ENCODE data around the gene CLEC9A.

Gene CLEC9A

DNA sequence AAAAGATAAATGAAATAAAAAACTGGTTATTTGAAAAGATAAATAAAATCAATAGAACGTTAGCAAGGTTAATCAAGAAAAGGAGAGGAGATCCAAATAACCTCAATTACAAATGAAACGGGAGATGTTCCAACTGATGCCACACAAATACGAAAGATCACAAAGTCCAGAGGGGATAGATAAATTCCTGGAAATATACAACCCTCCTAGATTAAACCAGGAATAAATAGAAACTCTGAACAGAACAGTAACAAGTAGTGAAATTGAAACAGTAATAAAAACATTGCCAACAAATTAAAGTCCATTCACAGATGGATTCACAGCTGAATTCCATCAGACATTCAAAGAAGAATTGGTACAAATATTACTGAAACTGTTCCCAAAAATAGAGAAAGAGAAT, 55.9 kb downstream of the CLEC9A start:
- H3K79me2 ChIP-seq (ENCODE audit: control insufficient read depth, insufficient read depth, low read length, unreplicated experiment) = no peaks in the 10 kb centered on the region
- H3K27me3 ChIP-seq (ENCODE audit: insufficient read depth, low read length) = no peaks in the 10 kb centered on the region
- no peak overlapping the region for H2AFZ ChIP-seq (ENCODE audit: low read length, unreplicated experiment)
- H3K4me3 ChIP-seq (ENCODE audit: low read depth, low read length) = no peak overlapping the region
- no peaks in the 10 kb centered on the region for H3K4me1 ChIP-seq (ENCODE audit: control insufficient read depth, insufficient read depth, low read length, unreplicated experiment)
- H3K36me3 ChIP-seq (ENCODE audit: insufficient read depth, low read length) = no peaks in the 10 kb centered on the region
- no peak overlapping the region for H3K27ac ChIP-seq (ENCODE audit: low read depth, low read length)

DNA sequence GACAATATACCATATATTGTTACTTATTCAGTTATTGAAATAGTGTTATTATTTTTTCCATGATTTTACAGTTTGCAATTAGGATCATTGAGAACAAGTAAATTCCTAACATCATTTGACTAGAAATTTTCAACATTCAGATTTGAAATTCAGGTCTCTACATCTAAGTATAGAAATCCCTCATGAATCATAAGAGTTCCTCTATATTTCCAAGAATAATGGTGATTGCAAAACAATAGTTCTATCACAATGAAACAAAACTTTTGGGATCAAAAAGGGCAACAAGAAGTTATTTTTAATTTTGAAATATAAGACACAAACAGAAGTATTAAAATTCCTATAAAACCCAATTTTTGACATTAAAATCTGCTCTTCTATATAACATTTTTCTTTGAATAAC, 57.5 kb downstream of the CLEC9A start:
- Histone ChIP-seq H3K27ac (ENCODE audit: low read depth, low read length) (no peak overlapping the region), H3K27me3 (ENCODE audit: insufficient read depth, low read length) (no peaks in the 10 kb centered on the region), H3K4me1 (ENCODE audit: control insufficient read depth, insufficient read depth, low read length, unreplicated experiment) (no peaks in the 10 kb centered on the region), H3K79me2 (ENCODE audit: control insufficient read depth, insufficient read depth, low read length, unreplicated experiment) (no peaks in the 10 kb centered on the region), H3K36me3 (ENCODE audit: insufficient read depth, low read length) (no peaks in the 10 kb centered on the region), H3K4me3 (ENCODE audit: low read depth, low read length) (no peak overlapping the region), H2AFZ (ENCODE audit: low read length, unreplicated experiment) (no peak overlapping the region)

DNA sequence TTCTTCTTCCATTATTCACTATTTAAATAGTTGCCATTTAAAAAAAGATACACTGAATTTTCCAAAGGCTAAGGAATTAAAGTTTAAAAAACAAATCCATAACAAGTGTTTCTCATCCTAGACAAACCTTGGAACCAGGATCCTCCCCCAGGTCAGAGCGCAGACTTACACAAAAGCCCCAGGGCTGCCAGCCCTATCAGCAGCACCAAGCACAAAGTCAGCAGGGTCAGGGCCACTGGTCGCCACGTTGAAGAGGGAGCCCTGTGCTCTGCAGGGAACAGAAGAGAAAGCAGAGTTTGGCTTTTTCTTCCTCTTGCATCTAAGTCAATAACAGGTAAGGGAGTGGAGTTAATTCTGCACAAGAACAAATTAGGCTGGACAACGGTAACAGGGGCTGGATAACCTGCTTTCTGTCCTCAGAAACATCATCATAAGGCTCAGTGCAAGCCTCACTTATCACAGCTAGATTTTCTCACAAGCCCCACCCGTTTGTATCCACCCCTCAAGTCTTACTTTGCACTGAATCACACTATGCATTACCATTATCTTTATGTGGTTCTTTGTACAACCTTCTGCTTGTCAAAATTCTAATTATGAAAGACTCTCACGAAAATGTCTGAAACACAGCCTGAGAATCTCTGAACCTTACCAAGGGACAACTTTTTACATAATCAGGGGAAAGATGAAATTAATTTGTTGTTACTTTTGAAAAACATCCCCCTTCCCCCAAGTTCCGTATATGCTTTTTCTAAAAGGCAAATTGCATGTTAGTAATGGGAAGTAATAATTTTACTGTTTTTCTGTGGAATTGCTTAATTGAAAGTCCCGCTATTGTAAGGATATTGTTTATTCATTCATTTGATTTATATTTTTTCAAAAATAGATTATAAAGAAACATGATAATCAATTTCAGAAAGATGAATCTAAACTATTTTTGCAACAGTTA, 58.7 kb downstream of the CLEC9A start:
- Histone ChIP-seq H3K27me3 (ENCODE audit: insufficient read depth, low read length) (no peaks in the 10 kb centered on the region), H3K27ac (ENCODE audit: low read depth, low read length) (no peak overlapping the region), H3K4me1 (ENCODE audit: control insufficient read depth, insufficient read depth, low read length, unreplicated experiment) (no peaks in the 10 kb centered on the region), H3K36me3 (ENCODE audit: insufficient read depth, low read length) (no peaks in the 10 kb centered on the region), H3K4me3 (ENCODE audit: low read depth, low read length) (no peak overlapping the region), H3K79me2 (ENCODE audit: control insufficient read depth, insufficient read depth, low read length, unreplicated experiment) (no peaks in the 10 kb centered on the region), H2AFZ (ENCODE audit: low read length, unreplicated experiment) (no peak overlapping the region)

DNA sequence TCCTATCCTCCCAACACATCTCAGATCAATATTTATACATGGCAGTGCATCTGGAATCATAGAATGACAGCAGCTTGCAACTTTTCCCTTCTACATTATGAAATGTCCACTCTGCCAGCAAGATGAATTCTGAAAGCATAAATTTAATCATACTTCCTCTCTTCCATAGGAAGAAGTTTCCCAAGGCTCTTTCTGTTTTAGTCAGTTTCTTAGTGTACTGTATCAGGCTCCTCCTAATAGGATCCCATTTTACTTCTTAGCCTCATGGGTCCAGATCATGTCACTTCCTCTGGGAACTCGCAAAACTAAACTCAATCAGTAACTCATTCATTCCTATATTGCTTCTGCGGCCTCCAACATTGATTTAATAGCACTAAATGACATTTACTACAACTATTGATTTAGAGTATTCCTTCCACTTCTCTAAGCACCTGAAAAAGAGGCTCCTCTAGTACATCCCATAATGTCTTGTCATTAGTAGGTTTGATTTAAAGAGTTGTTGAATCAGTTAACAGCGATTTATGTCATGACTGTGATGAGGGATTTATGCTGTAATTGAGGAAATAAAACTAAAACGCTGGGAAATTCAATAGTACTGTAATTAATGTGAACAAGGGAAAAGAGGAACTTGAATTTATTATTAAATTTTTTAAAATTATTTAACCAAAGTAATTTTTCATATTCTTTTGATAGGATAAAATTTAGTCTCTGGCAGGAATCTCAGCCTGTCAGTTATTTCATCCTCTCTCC, 64.3 kb downstream of the CLEC9A start:
- H2AFZ ChIP-seq (ENCODE audit: low read length, unreplicated experiment) = no peak overlapping the region
- no peaks in the 10 kb centered on the region for H3K79me2 ChIP-seq (ENCODE audit: control insufficient read depth, insufficient read depth, low read length, unreplicated experiment)
- H3K36me3 ChIP-seq (ENCODE audit: insufficient read depth, low read length) = no peaks in the 10 kb centered on the region
- H3K27ac ChIP-seq (ENCODE audit: low read depth, low read length) = no peak overlapping the region
- H3K4me3 ChIP-seq (ENCODE audit: low read depth, low read length) = no peak overlapping the region
- peaks cover 6% of the 10 kb centered on the region; the same call in 1 of the 2 replicates for H3K27me3 ChIP-seq (ENCODE audit: insufficient read depth, low read length)
- no peaks in the 10 kb centered on the region for H3K4me1 ChIP-seq (ENCODE audit: control insufficient read depth, insufficient read depth, low read length, unreplicated experiment)

DNA sequence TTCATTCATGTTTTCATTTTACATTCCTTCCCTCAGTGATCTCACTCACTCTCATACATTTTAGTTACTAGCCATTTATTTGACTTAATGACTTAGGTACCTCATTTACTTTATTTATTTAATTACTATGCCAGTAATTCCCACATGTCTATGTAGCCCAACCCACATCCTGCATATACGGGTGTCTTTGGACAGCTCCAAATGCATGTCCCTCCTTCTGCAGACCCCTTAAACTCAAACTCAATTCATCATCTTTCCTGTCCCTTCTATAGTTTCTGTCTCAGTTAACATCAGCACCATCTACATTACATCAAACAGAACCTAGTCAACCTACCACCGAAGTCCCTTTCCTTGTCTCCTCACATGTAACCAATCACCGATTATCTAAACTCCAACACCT, 65.5 kb downstream of the CLEC9A start:
- Histone ChIP-seq H3K27me3 (ENCODE audit: insufficient read depth, low read length) (peaks cover 6% of the 10 kb centered on the region; the same call in 1 of the 2 replicates), H3K36me3 (ENCODE audit: insufficient read depth, low read length) (no peaks in the 10 kb centered on the region), H3K27ac (ENCODE audit: low read depth, low read length) (no peak overlapping the region), H3K79me2 (ENCODE audit: control insufficient read depth, insufficient read depth, low read length, unreplicated experiment) (no peaks in the 10 kb centered on the region), H3K4me3 (ENCODE audit: low read depth, low read length) (no peak overlapping the region), H3K4me1 (ENCODE audit: control insufficient read depth, insufficient read depth, low read length, unreplicated experiment) (no peaks in the 10 kb centered on the region), H2AFZ (ENCODE audit: low read length, unreplicated experiment) (no peak overlapping the region)

DNA sequence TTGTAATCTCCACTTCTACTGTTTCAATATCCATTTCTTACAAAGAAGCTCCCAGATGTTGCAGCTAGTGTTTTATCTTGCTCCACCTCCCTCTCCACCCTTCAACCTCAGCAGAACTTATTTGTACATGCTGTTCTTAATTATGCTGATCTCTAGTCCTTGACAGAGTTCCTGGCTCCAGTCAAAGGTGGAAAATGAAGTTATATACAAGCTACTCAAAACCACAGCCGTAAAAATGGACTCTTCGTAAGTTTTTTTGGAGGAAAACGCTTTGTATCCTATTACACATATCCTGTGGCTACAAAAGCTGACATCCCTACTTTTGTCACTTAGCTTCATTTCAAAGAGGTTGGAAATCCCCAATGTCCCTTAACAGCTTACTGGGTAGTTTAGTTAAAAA, 67.0 kb downstream of the CLEC9A start:
- Histone ChIP-seq H3K79me2 (ENCODE audit: control insufficient read depth, insufficient read depth, low read length, unreplicated experiment) (no peaks in the 10 kb centered on the region), H3K36me3 (ENCODE audit: insufficient read depth, low read length) (no peaks in the 10 kb centered on the region), H3K27me3 (ENCODE audit: insufficient read depth, low read length) (peaks cover 6% of the 10 kb centered on the region; the same call in 1 of the 2 replicates), H3K4me3 (ENCODE audit: low read depth, low read length) (no peak overlapping the region), H3K27ac (ENCODE audit: low read depth, low read length) (no peak overlapping the region), H3K4me1 (ENCODE audit: control insufficient read depth, insufficient read depth, low read length, unreplicated experiment) (no peaks in the 10 kb centered on the region), H2AFZ (ENCODE audit: low read length, unreplicated experiment) (no peak overlapping the region)

DNA sequence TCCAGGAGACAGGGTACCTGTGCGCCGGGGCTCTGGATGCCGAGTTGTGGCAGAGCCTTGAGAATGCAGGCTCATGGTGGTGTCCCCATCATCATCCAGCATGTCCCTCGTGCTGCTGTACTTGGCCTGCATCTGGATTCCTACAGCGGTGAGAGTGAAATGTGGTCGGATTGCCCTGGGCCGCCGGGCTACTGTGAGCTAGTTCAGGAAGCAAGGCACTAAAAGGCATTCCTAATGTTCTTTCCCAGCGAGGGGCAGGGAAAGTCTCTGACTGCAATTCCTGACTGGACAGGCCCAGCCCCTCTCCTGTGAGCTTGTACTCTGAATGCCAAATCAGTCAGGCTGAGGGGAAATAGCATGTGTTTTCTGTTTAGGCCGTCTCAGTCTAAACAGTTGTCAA, 68.3 kb downstream of the CLEC9A start, which contains the start of gene CLEC1A:
CLEC1A (minus strand) TSS at position 195 of the 400 bp plus-strand sequence; CDS start at position 132, 63 bp downstream.
- no peak within 1 kb of the TSS for H3K4me3 ChIP-seq (ENCODE audit: low read depth, low read length)
- no peak within 1 kb of the TSS for H3K27ac ChIP-seq (ENCODE audit: low read depth, low read length)
- H3K36me3 ChIP-seq (ENCODE audit: insufficient read depth, low read length) = no peaks in the 10 kb centered on the region
- no peak within 1 kb of the TSS for H2AFZ ChIP-seq (ENCODE audit: low read length, unreplicated experiment)
- H3K4me1 ChIP-seq (ENCODE audit: control insufficient read depth, insufficient read depth, low read length, unreplicated experiment) = no peaks in the 10 kb centered on the region
- H3K79me2 ChIP-seq (ENCODE audit: control insufficient read depth, insufficient read depth, low read length, unreplicated experiment) = no peaks in the 10 kb centered on the region
- H3K27me3 ChIP-seq (ENCODE audit: insufficient read depth, low read length) = peaks cover 6% of the 10 kb centered on the region; the same call in 1 of the 2 replicates

DNA sequence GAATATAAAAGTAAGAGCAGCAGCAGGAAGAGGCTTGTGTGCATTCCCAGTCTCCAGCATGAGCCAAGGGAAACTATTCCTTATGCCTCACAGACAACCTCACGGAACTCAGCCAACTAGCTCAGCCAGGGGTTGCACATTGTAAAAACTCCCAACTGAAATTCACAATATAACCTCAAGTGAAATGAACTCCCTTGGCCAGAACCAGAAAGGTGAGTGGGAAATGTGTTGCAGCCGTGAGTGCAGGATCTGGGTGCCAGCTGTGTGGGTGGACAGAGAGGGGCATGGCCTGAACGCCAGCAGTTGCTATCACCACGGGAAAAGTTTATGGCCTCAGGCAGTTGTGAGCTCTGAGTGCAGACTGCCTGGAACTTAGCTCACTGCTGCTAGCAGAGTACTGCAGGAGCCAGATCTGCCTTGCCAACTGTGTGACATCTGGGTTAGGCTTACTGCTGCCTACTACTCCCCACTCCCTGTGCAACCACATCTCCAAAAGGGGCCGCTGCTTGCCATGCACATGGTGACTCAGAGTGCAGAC, 70.6 kb downstream of the CLEC9A start:
- Histone ChIP-seq H3K27me3 (ENCODE audit: insufficient read depth, low read length) (0 out of 2 replicates have a peak, but pooled peaks cover 6% of the 10 kb centered on the region), H3K4me3 (ENCODE audit: low read depth, low read length) (no peak overlapping the region), H3K4me1 (ENCODE audit: control insufficient read depth, insufficient read depth, low read length, unreplicated experiment) (no peaks in the 10 kb centered on the region), H3K27ac (ENCODE audit: low read depth, low read length) (no peak overlapping the region), H2AFZ (ENCODE audit: low read length, unreplicated experiment) (no peak overlapping the region), H3K79me2 (ENCODE audit: control insufficient read depth, insufficient read depth, low read length, unreplicated experiment) (no peaks in the 10 kb centered on the region), H3K36me3 (ENCODE audit: insufficient read depth, low read length) (no peaks in the 10 kb centered on the region)

DNA sequence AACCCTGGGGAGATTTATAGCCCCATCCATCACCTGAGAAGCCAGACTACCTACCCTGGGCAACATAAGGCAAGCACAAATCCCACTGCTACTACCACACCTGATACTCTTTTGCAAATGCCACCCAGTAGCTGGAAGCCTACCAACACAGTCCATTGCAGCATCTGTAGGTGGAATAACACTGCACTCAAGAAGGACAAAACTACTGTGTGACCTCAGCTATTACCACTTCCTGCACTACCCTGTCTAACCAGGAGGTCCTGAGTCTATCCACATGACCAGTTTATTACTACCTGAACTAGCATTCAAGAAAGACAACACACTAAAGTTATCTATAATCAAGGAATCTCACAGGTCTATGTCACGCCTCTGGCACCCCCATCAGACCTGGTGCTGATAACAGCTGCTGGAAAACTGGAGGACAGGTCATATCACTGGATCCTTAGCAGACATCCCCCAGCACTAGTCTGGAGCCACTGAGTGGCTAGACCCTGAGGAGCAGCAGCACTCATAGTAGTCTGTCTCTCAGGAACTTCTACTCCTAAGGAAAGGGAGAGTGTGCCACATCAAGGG, 71.3 kb downstream of the CLEC9A start:
- no peaks in the 10 kb centered on the region for H3K36me3 ChIP-seq (ENCODE audit: insufficient read depth, low read length)
- no peak overlapping the region for H3K4me3 ChIP-seq (ENCODE audit: low read depth, low read length)
- H3K27ac ChIP-seq (ENCODE audit: low read depth, low read length) = no peak overlapping the region
- no peak overlapping the region for H2AFZ ChIP-seq (ENCODE audit: low read length, unreplicated experiment)
- H3K79me2 ChIP-seq (ENCODE audit: control insufficient read depth, insufficient read depth, low read length, unreplicated experiment) = no peaks in the 10 kb centered on the region
- 0 out of 2 replicates have a peak, but pooled peaks cover 2% of the 10 kb centered on the region for H3K27me3 ChIP-seq (ENCODE audit: insufficient read depth, low read length)
- no peaks in the 10 kb centered on the region for H3K4me1 ChIP-seq (ENCODE audit: control insufficient read depth, insufficient read depth, low read length, unreplicated experiment)

DNA sequence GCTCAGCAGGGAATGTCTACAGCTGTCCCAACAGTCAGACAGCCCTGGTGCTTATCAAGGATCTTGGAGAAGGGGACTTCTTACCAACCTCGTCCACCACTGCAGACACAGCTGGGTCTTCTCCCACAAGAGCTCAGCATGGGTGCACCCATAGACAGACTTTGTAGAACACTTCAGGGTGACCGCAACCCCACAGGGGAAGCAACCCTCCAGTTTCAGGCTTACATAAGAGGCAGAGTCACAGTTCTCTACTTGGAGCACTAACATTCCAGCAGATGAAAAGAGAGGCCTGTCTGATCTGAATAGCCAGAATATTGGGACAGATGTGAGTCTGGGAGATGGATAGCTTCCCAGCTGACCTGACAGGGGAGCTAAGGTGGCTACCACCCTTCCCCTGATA, 71.8 kb downstream of the CLEC9A start:
- H3K27ac ChIP-seq (ENCODE audit: low read depth, low read length) = no peak overlapping the region
- no peak overlapping the region for H3K4me3 ChIP-seq (ENCODE audit: low read depth, low read length)
- H3K79me2 ChIP-seq (ENCODE audit: control insufficient read depth, insufficient read depth, low read length, unreplicated experiment) = no peaks in the 10 kb centered on the region

More for the DNA sequence above, 71.8 kb downstream of the CLEC9A start:
- Histone ChIP-seq H3K36me3 (ENCODE audit: insufficient read depth, low read length) (no peaks in the 10 kb centered on the region), H3K4me1 (ENCODE audit: control insufficient read depth, insufficient read depth, low read length, unreplicated experiment) (no peaks in the 10 kb centered on the region), H2AFZ (ENCODE audit: low read length, unreplicated experiment) (no peak overlapping the region), H3K27me3 (ENCODE audit: insufficient read depth, low read length) (no peaks in the 10 kb centered on the region)

All from ACC112 (cell line).